PC-3 (cell line): ENCODE measurements around the gene ARHGEF16.

Experiments used
- EZH2 ChIP-seq: fragments of 300-600 bp; sonication (generic); IDR thresholded peaks from one replicate; pipeline ENCODE4 v1.6.1; 2017; ENCODE audit warnings: antibody characterized with exemption, mild to moderate bottlenecking, low read length; ENCODE audit not compliant: unreplicated experiment
- TF ChIP-seq, protein P1 (sequence below): fragments of 300-600 bp; sonication (generic); conservative IDR thresholded peaks from 2 replicates; pipeline ENCODE4 v1.5.1; 2017; ENCODE audit warnings: antibody characterized with exemption, low read depth, mild to moderate bottlenecking, low read length

DNA sequence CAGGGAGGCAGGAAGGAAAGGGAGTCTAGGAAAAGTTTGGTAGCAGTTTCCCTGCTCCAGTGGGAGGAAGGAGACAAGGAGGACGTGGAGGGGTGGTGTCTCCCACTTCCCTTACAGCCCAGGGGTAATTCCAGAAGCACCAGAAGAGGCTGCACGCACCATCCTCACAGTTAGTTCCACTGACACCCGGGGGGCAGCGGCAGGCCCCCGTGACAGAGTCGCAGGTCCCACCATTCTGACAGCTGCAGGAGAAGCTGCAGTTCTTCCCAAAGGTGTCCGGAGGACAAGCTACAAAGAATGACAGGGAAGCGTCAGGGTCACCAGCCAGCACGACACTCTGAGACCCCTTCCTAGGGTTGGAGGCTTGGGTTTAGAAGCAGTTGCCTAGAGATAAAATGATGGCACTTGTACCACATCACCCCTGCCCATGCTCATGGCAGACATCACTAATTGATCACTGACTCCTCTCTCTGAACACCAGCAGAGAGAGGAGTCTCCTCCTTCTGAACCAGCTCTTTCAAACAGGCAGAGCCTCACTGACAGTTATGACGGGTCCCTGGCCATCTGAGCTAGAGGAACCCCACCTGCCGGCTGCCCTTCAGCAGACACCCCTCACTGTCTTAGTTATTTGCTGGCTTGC is 53.3 kb downstream of the ARHGEF16 start:
- TF ChIP-seq, protein P1, sequence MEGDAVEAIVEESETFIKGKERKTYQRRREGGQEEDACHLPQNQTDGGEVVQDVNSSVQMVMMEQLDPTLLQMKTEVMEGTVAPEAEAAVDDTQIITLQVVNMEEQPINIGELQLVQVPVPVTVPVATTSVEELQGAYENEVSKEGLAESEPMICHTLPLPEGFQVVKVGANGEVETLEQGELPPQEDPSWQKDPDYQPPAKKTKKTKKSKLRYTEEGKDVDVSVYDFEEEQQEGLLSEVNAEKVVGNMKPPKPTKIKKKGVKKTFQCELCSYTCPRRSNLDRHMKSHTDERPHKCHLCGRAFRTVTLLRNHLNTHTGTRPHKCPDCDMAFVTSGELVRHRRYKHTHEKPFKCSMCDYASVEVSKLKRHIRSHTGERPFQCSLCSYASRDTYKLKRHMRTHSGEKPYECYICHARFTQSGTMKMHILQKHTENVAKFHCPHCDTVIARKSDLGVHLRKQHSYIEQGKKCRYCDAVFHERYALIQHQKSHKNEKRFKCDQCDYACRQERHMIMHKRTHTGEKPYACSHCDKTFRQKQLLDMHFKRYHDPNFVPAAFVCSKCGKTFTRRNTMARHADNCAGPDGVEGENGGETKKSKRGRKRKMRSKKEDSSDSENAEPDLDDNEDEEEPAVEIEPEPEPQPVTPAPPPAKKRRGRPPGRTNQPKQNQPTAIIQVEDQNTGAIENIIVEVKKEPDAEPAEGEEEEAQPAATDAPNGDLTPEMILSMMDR: no peak
- TF ChIP-seq EZH2: no peak
